HG03025 (cell line): ENCODE results near the gene RUVBL1.

Experiments
- ATAC-seq: cut with Tn5 transposase; IDR thresholded peaks from one replicate; pipeline ENCODE4 v1.9.1; 2021; ENCODE audit warnings: mild to moderate bottlenecking, moderate library complexity; ENCODE audit not compliant: unreplicated experiment, low FRiP score

The RUVBL1 gene

DNA sequence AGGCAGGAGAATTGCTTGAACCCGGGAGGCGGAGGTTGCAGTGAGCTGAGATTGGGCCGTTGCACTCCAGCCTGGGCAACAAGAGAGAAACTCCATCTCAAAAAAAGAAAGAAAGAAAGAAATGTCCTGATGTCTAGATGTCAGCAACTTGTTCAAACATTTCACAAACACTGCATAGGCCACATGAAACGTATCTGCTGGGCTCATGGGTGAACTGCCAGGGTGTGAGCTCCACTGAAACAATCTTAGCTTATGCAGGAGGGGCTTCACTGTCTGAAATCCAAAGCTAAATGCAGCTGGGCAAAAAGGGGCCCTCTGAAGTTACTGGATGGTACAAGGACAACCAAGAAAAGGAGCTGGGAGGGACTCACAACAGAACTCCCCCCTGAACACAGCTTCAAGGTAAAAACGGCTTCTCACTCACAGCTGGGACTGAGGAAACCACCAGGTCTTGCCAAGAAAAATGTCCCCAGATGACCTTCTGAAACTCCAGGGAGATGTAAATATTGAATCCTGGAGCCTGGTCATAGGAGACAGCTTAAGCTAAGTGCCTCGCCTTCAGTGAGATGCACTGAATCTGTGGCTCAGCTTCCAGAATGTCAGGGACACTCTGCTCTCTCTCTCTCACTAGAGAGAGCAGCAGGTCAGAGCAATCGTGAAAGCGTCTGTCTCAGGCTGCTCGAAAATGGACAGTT lies 39.5 kb downstream of the RUVBL1 start:
- no peak for ATAC-seq

- no peak for ATAC-seq
Measured at GRCh38 chr3:128083396-128083795, 40.2 kb downstream of the RUVBL1 start.

DNA sequence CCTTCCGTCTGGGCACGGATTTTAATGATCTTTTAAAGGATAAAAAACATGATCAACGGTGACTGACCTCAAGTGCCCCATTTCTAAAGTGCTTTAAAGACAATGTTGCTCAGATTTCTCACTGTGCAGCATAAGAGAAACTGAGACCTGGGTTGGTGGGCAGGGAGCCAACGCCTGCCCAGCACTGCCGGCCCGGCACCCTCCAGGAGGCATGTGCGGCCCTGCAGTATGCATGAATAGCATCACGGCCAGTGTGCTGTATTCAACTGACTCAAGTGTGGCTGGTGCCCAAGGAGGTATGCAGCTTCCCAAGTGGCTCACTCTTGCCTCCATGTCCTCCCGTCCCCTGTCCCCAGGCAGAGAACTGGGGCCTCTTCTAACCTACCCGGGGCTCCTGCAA lies 41.1 kb downstream of the RUVBL1 start:
- ATAC-seq: no peak

DNA sequence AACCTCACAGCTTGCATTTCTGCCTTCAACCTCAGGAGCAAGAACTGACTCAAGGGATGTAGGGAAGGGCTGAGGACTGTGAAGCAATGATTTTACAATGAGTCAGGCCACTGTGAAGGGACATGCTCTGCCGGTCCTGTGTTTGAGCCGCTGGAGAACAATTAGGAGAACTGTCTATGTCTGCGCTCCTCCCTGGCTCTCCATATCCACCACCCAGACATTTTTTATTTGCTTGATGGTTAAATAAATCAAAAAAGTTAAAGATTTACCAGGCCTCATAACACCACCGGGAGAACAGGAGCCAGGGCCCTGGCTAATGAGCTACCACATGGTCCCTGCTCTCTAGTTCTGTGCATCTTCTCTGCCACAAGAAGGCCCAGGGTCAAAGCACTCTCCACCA lies 41.8 kb downstream of the RUVBL1 start:
- no peak for ATAC-seq

GRCh38 chr3:128081226-128081625 lies 42.4 kb downstream of the RUVBL1 start:
- no peak for ATAC-seq

- no peak for ATAC-seq
Measured at GRCh38 chr3:128080323-128081080, 43.1 kb downstream of the RUVBL1 start.

DNA sequence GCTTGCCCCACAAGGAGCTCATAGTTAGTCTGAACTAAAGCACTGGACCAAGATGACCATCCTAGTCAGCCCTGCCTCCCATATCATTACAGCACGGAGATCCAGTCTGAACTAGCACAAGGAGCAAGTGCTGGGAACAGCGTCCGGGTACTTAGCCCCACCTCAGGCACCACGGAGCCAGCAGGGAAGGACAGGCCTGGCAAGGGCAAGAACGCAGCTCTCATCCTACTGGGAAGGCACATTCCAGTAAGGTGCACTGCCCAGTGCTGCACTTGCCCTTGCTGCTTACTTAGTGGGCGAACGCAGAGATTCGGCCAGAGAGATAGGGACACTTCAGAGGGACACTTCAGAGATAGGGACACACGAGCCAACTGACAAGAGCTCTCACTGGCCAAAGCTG lies 43.8 kb downstream of the RUVBL1 start:
- ATAC-seq: no peak

GRCh38 chr3:128078875-128079274 lies 44.7 kb downstream of the RUVBL1 start:
- ATAC-seq: no peak

DNA sequence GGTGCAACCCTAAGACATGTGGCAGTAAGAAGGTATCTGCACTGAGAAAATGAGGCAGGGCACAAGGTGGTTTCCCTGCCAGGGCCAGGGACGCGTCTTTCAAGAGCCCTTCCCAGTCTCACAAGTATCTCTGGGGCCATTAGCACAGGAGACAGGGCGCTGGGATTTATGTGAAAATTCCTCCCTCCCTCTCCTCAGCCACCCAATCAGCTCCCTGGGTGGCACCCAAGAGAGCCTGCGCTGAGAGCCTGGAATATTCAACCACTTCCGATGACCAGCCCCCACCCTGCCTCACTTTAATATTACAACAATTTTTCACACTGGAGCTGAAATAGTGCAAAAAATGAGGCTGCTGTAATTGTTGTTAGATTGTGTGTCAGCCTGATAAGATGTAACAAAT lies 45.3 kb downstream of the RUVBL1 start:
- no peak for ATAC-seq

DNA sequence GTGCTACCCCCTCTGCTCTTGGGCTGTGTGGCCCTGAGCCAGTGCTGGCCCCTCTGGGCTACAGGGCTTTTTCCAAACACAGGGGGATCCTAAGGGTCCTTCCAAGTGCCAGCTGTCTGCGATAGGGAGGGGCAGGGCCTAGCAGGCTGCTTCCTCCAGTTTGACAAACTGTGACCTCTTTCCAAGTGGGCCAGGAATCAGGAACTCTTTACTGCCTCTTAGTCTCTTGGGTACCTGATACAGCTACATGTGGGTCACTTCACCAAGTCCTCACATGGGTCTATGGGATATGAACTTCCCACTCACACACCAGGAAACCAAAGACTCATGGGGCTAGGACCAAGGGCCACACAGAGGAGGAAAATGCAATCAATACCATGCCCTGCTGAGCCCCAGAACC lies 45.9 kb downstream of the RUVBL1 start:
- ATAC-seq: no peak

GRCh38 chr3:128077202-128077624 lies 46.4 kb downstream of the RUVBL1 start:
- ATAC-seq: no peak

DNA sequence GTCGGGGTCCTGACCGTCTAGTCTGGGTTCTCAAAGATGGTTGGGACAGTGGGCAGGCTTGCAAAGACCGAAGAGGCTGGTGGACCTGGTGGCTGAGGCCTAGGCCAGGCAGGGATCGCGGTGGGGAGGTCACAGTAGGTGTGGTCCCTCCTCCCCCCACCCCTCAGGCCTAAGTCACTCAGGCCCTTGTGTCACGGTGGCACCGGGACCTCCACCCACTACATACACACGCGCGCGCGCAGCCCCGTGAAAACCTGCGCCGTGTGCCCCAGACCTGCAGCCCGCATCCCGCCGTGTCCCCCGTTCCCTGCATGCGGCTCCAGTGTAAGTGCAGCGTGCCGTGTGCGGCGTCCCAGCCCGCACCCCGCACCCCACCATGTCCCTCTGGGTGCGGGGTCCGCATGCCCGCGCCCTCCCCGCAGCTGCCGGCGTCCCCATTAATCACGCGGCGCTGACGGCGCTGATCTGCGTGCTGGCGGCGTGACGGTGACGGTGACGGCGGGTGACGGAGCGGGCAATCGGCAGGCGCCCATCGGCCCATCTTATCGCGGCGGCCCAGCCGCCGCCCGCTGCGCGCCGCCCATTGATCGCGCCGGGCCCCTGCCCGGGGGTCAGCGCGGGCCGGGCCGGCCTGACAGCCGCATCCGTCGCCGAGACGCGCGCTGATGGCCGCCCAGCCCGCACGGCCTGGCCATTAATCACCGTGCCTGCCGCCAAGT lies 47.0 kb downstream of the RUVBL1 start:
- ATAC-seq: no peak

- no peak for ATAC-seq
Measured at GRCh38 chr3:128075522-128076482, 47.8 kb downstream of the RUVBL1 start.

- ATAC-seq: no peak
Measured at GRCh38 chr3:128074851-128075521, 48.6 kb downstream of the RUVBL1 start.

DNA sequence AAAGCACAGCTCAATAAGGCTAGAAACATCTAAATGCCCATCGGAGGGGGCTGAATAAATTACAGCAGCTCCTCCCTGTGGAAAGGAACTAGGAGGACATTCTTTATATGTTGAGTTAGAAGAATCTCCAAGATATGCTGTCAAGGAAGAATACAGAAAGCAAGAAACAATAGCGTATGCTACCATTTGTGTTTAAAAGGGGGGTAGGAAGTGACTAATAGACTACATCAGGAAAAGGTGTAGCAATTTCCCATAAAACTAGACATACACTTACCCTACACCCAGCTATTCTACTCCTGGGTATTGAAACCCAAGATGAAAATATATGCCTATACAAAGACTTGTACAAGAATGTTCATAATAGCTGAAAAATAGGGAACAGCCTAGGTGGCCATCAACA lies 49.8 kb downstream of the RUVBL1 start:
- no peak for ATAC-seq

GRCh38 chr3:128073185-128073725 lies 50.4 kb downstream of the RUVBL1 start:
- ATAC-seq: no peak

- no peak for ATAC-seq
Measured at GRCh38 chr3:128072454-128073184, 51.0 kb downstream of the RUVBL1 start.

- no peak for ATAC-seq
Measured at GRCh38 chr3:128071771-128072453, 51.7 kb downstream of the RUVBL1 start.
